ENCODE results near the gene AHCYL2. TPM values are rescaled to one million over a fixed set of nuclear protein-coding genes. Genes with fewer than 3 reads are reported as not detected.

The AHCYL2 gene
- total RNA-seq, 1 experiment from 2014 or later, result 23.2 TPM

DNA sequence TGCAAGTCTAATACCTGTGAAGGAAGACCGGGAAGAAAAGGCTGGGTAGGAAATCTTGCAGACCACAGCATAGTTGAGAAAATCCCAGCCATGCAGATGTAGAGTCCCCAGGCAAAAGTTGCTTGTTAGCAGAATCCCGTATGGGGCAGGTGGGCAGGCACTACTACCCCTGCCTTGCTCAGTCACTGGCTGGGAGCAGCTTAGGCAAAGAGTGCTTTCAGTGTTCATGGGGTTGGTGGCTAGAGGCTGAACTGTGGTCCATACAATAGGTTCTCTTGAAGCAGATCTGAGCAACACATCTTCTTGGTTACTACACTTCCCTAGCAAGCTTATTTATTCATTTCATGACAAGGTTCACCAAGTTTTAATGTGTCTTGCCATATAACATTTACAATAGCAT lies 92.6 kb downstream of the AHCYL2 start:
- no peaks in the 10 kb centered on the region for H3K79me1 ChIP-seq (ENCODE audit: insufficient read depth, low read depth, low read length, poor library complexity, severe bottlenecking)
- H3K9me3 ChIP-seq (ENCODE audit: control insufficient read depth, low read depth, low read length), result no peaks in the 10 kb centered on the region
- no peak overlapping the region for H2BK15ac ChIP-seq (ENCODE audit: low read depth, low read length)
- no peak overlapping the region for H4K91ac ChIP-seq (ENCODE audit: insufficient read length, low read depth, low read length)
- no peak overlapping the region for H3K23ac ChIP-seq (ENCODE audit: insufficient read length, low read depth, low read length)
- H3K9me3 Mint-ChIP-seq, result peaks cover 0 to 2% of the 10 kb centered on the region in 2 experiments; a peak in 2 of 5 replicates
- no peaks in the 10 kb centered on the region for H4K20me1 ChIP-seq (ENCODE audit: control insufficient read depth, insufficient read depth, insufficient read length)
- no peaks in the 10 kb centered on the region for H3K23me2 ChIP-seq (ENCODE audit: insufficient read length, low read depth, low read length, poor library complexity, severe bottlenecking)
- no peak overlapping the region for H3K4me2 ChIP-seq (ENCODE audit: insufficient read depth, insufficient read length, low read length)
- no peak overlapping the region for H3K56ac ChIP-seq (ENCODE audit: insufficient read length, low read depth, low read length)
- no peak for TF ChIP-seq CTCF (conservative IDR thresholded peaks at IDR 0.05)
- H3K4me1 Mint-ChIP-seq, result no peaks in the 10 kb centered on the region
- H3K4me3 Mint-ChIP-seq, result no peak overlapping the region
- no peaks in the 10 kb centered on the region for H3K27me3 ChIP-seq (ENCODE audit: insufficient read depth, low read length)
- H3K36me3 Mint-ChIP-seq (ENCODE audit: insufficient read depth in 1 of 3, low read depth in 3 of 3), result peaks cover 2 to 9% (median 4%) of the 10 kb centered on the region in 3 experiments; a peak in 5 of 7 replicates
- H3K4me1 ChIP-seq (ENCODE audit: insufficient read depth, low read length), result no peaks in the 10 kb centered on the region
- no peak overlapping the region for H3K27ac ChIP-seq (ENCODE audit: insufficient read length, low read depth, low read length)
- no peak overlapping the region for H3K4ac ChIP-seq (ENCODE audit: low read depth, low read length)
- WGBS (ENCODE audit: extremely low coverage, insufficient read length, low lambda C conversion rate), result no CpG with 5 or more reads among the region's 2 CpGs
- no peak overlapping the region for H4K5ac ChIP-seq (ENCODE audit: insufficient read length, low read depth, low read length)
- no peak overlapping the region for H2AK5ac ChIP-seq (ENCODE audit: insufficient read length, low read length)
- H2BK5ac ChIP-seq (ENCODE audit: insufficient read length, low read length), result no peak overlapping the region
- DNase-seq, result no peak
- no peak overlapping the region for H2AFZ ChIP-seq (ENCODE audit: low read length)
- H4K8ac ChIP-seq (replicated peaks; ENCODE audit: insufficient read length, low read depth, low read length), result no peak overlapping the region
- H2BK12ac ChIP-seq (ENCODE audit: insufficient read length, low read depth, low read length), result no peak overlapping the region
- H2BK20ac ChIP-seq (ENCODE audit: low read depth, low read length, poor library complexity, severe bottlenecking), result no peak overlapping the region
- no peak overlapping the region for H3T11ph ChIP-seq (ENCODE audit: low read length)
- no peak overlapping the region for H3K9ac ChIP-seq (ENCODE audit: extremely low read depth, insufficient read length, low read length)
- H3K18ac ChIP-seq (ENCODE audit: insufficient read length, low read depth, low read length), result no peak overlapping the region
- H3K27me3 Mint-ChIP-seq (ENCODE audit: low read depth), result no peaks in the 10 kb centered on the region
- H3K27ac Mint-ChIP-seq, result no peak overlapping the region
- no peak overlapping the region for H2BK120ac ChIP-seq (ENCODE audit: low read depth, low read length, poor library complexity, severe bottlenecking)
- no peaks in the 10 kb centered on the region for H3K79me2 ChIP-seq (ENCODE audit: insufficient read depth, low read length)
- no peak overlapping the region for H3K14ac ChIP-seq (ENCODE audit: insufficient read depth, low read length)

Measured in H9 (cell line).